ENCODE data around the gene C1QTNF6. TPM values are rescaled to one million over a fixed set of nuclear protein-coding genes. Genes with fewer than 3 reads are reported as not detected.

The C1QTNF6 gene
- total and polyA plus RNA-seq, 10 of the 15 experiments (the other 5 are each of a cell fraction or from before 2014, with no cell fraction given), result 0.16 to 4.1 (median 1.3) TPM

GRCh38 chr22:37162221-37163095 is 25.6 kb downstream of the C1QTNF6 start (continued):
- TF ChIP-seq BRCA1 (IDR thresholded peaks at IDR 0.05; ENCODE audit: low read depth, low read length), result no peak
- TF ChIP-seq NFYA (IDR thresholded peaks at IDR 0.05; ENCODE audit: borderline replicate concordance, low read depth, low read length), result no peak
- TF ChIP-seq RB1 (IDR thresholded peaks at IDR 0.05; ENCODE audit: borderline replicate concordance), result peak; percentile 58; the same call in 1 of the 2 replicates
- no peak for TF ChIP-seq ZBTB4 (CRISPR knock-in tag; IDR thresholded peaks at IDR 0.05)
- no peak for TF ChIP-seq E4F1 (IDR thresholded peaks at IDR 0.05; ENCODE audit: borderline replicate concordance, partially characterized antibody)

Measured in GM12878 (cell line).